Parathyroid adenoma (tissue), 2 donors: ENCODE data around the gene FSIP1.

Experiments used
- H2AFZ ChIP-seq: fragments of 300-600 bp; sonication (generic); one replicate; pipeline ENCODE4 v1.7.0; 2017; ENCODE audit warnings: antibody characterized with exemption, mild to moderate bottlenecking
- H3K27ac ChIP-seq: fragments of 300-600 bp; sonication (generic); one replicate; pipeline ENCODE4 v1.7.0; 2017
- H3K27me3 ChIP-seq: fragments of 300-600 bp; sonication (generic); one replicate; pipeline ENCODE4 v1.7.0; 2017; ENCODE audit warnings: low read length; ENCODE audit not compliant: control insufficient read depth, insufficient read depth
- H3K36me3 ChIP-seq: fragments of 300-600 bp; sonication (generic); one replicate; pipeline ENCODE4 v1.7.0; 2017; ENCODE audit warnings: low read length; ENCODE audit not compliant: control insufficient read depth, insufficient read depth
- H3K4me1 ChIP-seq: fragments of 300-600 bp; sonication (generic); one replicate; pipeline ENCODE4 v1.7.0; 2017; ENCODE audit warnings: control low read depth
- H3K4me2 ChIP-seq: fragments of 300-600 bp; sonication (generic); one replicate; pipeline ENCODE4 v1.7.0; 2017; ENCODE audit warnings: low read length
- H3K4me3 ChIP-seq: fragments of 300-600 bp; sonication (generic); one replicate; pipeline ENCODE4 v1.7.0; 2017; ENCODE audit warnings: low read depth, low read length
- H3K79me2 ChIP-seq: fragments of 300-600 bp; sonication (generic); one replicate; pipeline ENCODE4 v1.7.0; 2017; ENCODE audit warnings: control low read depth
- H3K9ac ChIP-seq: fragments of 300-600 bp; sonication (generic); one replicate; pipeline ENCODE4 v1.7.0; 2017; ENCODE audit warnings: mild to moderate bottlenecking
- H3K9me3 ChIP-seq: fragments of 300-600 bp; sonication (generic); one replicate; pipeline ENCODE4 v1.7.0; 2017; ENCODE audit warnings: low read length; ENCODE audit not compliant: control insufficient read depth
- TF ChIP-seq, protein P1 (sequence below): fragments of 300-600 bp; sonication (generic); IDR thresholded peaks from one replicate; pipeline ENCODE4 v1.7.0; 2017; ENCODE audit warnings: antibody characterized with exemption, mild to moderate bottlenecking
- donor health status: primary hyperparathyroidism.

The FSIP1 gene

DNA sequence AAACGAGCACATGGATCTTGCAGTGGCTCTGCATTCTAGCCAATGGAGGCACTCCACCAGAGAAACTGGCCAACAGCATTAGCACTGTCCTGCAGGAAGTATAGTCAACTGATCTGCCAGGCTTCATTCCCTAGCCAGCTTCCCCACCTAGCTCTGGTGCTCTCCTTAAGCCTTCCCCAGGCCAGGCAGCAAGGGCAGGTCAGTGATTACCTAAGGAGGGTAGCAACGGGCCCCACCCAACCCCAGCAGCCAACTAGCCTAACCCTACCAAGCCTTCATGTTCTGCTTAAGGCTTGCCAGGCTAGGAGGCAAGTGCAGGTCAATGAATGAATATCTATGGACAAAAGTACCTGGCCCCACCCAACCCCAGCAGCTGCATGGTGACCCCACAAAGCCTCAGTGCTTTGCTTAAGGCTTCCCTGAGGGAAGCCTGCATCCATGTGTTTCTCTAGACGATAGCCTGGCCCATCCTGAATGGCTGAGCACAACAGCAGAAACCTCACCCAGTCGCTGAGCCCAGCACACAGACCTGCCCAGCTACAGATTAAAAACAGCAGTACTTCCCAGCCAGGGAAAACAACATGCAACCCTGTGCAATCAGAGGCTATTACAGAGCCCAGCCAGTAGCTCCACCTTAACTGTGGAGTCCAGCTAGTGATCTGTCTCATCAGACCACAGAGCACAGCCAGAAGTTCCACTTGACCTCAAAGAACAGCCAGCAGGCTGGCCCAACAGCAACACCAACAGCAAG is 173.3 kb downstream of the FSIP1 start:
- H3K4me1 ChIP-seq: no peaks in the 10 kb centered on the region
- H3K9ac ChIP-seq: no peak overlapping the region
- no peaks in the 10 kb centered on the region for H3K9me3 ChIP-seq
- no peaks in the 10 kb centered on the region for H3K36me3 ChIP-seq
- no peaks in the 10 kb centered on the region for H3K27me3 ChIP-seq
- H3K4me2 ChIP-seq: no peak overlapping the region
- no peak overlapping the region for H3K4me3 ChIP-seq
- TF ChIP-seq, protein P1, sequence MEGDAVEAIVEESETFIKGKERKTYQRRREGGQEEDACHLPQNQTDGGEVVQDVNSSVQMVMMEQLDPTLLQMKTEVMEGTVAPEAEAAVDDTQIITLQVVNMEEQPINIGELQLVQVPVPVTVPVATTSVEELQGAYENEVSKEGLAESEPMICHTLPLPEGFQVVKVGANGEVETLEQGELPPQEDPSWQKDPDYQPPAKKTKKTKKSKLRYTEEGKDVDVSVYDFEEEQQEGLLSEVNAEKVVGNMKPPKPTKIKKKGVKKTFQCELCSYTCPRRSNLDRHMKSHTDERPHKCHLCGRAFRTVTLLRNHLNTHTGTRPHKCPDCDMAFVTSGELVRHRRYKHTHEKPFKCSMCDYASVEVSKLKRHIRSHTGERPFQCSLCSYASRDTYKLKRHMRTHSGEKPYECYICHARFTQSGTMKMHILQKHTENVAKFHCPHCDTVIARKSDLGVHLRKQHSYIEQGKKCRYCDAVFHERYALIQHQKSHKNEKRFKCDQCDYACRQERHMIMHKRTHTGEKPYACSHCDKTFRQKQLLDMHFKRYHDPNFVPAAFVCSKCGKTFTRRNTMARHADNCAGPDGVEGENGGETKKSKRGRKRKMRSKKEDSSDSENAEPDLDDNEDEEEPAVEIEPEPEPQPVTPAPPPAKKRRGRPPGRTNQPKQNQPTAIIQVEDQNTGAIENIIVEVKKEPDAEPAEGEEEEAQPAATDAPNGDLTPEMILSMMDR: no peak
- H3K27ac ChIP-seq: no peak overlapping the region
- H2AFZ ChIP-seq: no peak overlapping the region
- no peaks in the 10 kb centered on the region for H3K79me2 ChIP-seq

DNA sequence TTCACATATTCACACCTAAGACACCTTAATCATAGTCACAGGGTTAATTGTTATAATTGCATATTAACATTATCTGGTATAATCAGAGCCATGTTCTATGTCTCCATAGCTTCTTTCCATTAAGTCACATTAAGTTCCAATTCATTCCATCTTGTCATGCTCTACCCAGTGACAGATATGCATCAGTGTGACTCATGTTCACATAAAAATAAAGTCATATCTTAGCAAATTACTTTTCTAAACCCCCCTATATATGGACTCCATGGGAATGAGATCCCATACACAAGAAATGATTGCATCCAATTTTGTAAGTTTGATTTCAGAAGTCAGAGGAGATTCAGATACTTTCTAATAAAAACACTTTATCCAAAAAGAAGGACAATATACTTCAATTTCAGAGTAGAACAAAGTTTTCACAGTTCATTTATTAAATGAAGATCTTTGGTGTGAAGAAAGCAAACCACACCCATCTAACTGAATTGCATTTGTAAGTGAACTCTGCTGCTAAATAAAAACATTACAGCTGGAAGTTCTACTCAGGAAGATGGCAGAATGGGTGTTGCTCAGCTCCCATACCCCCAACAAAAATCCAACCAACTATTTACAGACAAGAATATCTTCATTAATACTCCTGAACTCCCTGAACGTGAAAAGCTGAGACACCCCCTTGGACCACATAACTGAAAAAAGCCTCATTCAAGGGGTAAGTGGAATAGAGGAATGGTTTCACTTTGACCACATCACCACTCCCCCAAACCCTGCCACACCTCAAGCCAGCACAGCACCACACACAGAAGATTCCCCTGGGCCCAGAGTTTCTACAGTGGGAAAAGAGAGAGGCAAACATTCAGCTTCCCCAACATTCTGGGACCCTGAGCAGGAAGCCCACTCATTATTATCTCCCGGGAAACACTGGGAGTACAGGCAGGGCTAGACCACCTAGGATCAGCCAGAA is 174.2 kb downstream of the FSIP1 start:
- Histone ChIP-seq H3K79me2 (no peaks in the 10 kb centered on the region), H3K9me3 (no peaks in the 10 kb centered on the region), H3K4me1 (no peaks in the 10 kb centered on the region), H3K9ac (no peak overlapping the region), H3K27ac (no peak overlapping the region), H2AFZ (no peak overlapping the region), H3K4me2 (no peak overlapping the region), H3K36me3 (no peaks in the 10 kb centered on the region), H3K4me3 (no peak overlapping the region), H3K27me3 (no peaks in the 10 kb centered on the region)
- TF ChIP-seq, protein P1: no peak

DNA sequence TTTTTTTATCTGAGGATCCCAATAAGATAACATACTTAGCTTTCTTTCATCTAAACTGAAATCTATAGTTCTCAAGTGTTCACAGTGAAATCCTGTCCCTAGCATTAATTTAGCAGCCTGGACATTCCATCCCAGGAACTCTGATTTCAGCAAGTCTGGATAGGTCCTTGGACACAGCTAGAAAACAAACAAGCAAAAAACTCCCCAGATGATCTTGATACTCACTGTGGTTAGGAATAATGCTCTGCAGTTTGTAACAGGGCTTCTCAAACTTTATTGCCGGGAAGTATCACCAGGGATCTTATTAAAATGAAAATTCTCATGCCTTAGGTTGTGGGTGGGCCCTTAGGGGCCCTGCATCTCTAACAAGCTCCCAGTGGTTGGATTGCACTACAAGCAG is 177.5 kb downstream of the FSIP1 start:
- Histone ChIP-seq H3K4me2 (no peak overlapping the region), H3K27me3 (no peaks in the 10 kb centered on the region), H3K79me2 (no peaks in the 10 kb centered on the region), H3K4me3 (no peak overlapping the region), H3K9me3 (no peaks in the 10 kb centered on the region), H3K9ac (no peak overlapping the region), H3K4me1 (no peaks in the 10 kb centered on the region), H3K27ac (no peak overlapping the region), H2AFZ (no peak overlapping the region), H3K36me3 (no peaks in the 10 kb centered on the region)
- TF ChIP-seq, protein P1: no peak

DNA sequence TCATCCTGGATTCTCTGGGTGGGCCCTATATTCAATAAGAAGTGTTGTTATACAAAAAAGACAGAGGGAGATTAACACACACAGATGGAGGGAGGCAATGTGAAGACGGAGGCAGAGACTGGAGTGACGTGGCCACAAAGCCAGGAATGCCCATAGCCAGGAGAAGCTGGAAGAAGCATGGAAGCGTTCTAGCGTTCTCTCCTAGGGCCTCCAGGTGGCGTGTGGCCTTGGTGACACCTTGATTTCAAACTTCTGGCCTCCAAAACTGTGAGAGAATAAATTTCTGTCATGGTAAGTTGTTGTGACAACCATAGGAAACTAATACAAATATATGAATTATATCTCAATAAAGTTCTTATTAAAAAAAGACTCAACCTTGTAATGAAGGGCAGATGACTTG is 180.5 kb downstream of the FSIP1 start:
- Histone ChIP-seq H3K4me3 (no peak overlapping the region), H3K4me2 (no peak overlapping the region), H3K9ac (no peak overlapping the region), H3K27ac (no peak overlapping the region), H3K36me3 (no peaks in the 10 kb centered on the region), H2AFZ (no peak overlapping the region), H3K79me2 (no peaks in the 10 kb centered on the region), H3K4me1 (no peaks in the 10 kb centered on the region), H3K9me3 (no peaks in the 10 kb centered on the region), H3K27me3 (no peaks in the 10 kb centered on the region)
- TF ChIP-seq, protein P1: no peak
